MCF 10A (cell line): ENCODE results near the gene PDE3A. TPM values are rescaled to one million over a fixed set of nuclear protein-coding genes. Genes with fewer than 3 reads are reported as not detected.

ENCODE experiments used
- BruUV-seq: library from RNA; stranded (reverse); fragments of 400-500 nt; replicated peaks from 2 replicates; lab custom pipeline; 2021; lab: Mats Ljungman, UMichigan
- CTCF ChIA-PET: fragments of 300-600 bp; sonication (Branson Sonifier 250); formaldehyde crosslinking; extraction: SDS; loops from one replicate; lab custom pipeline; 2021; ENCODE audit warnings: antibody characterized with exemption, inconsistent platforms; lab: Yijun Ruan, JAX
- POLR2A ChIA-PET: fragments of 300-600, 350-650 bp; sonication (Branson Sonifier 250); formaldehyde crosslinking; extraction: SDS; loops from one replicate; lab custom pipeline; 2020; ENCODE audit warnings: antibody characterized with exemption, inconsistent platforms; lab: Yijun Ruan, JAX
- DNase-seq: peaks from one replicate; pipeline ENCODE4 v3.0.0-alpha.2; 2018; ENCODE audit not compliant: unreplicated experiment
- H3K27ac Mint-ChIP-seq: one replicate; pipeline ENCODE4 v1.8.0; 2022; ENCODE audit warnings: mild to moderate bottlenecking, low read depth, mixed read lengths; ENCODE audit not compliant: unreplicated experiment
- H3K27me3 Mint-ChIP-seq: one replicate; pipeline ENCODE4 v1.8.0; 2022; ENCODE audit warnings: mixed read lengths; ENCODE audit not compliant: insufficient read depth, unreplicated experiment
- H3K36me3 Mint-ChIP-seq: one replicate; pipeline ENCODE4 v1.8.0; 2022; ENCODE audit warnings: mild to moderate bottlenecking, moderate library complexity, mixed read lengths; ENCODE audit not compliant: insufficient read depth, unreplicated experiment
- H3K4me1 Mint-ChIP-seq: one replicate; pipeline ENCODE4 v1.8.0; 2022; ENCODE audit warnings: mixed read lengths; ENCODE audit not compliant: insufficient read depth, unreplicated experiment
- H3K4me3 Mint-ChIP-seq: one replicate; pipeline ENCODE4 v1.8.0; 2022; ENCODE audit warnings: mild to moderate bottlenecking, moderate library complexity, mixed read lengths; ENCODE audit not compliant: unreplicated experiment
- H3K9me3 Mint-ChIP-seq: one replicate; pipeline ENCODE4 v1.8.0; 2022; ENCODE audit warnings: mixed read lengths; ENCODE audit not compliant: unreplicated experiment
- CTCF ChIP-seq: fragments of 200-600 bp; IDR thresholded peaks from one replicate; pipeline ENCODE4 v1.8.0; 2022; ENCODE audit warnings: antibody characterized with exemption, mild to moderate bottlenecking; ENCODE audit not compliant: unreplicated experiment
- intact Hi-C: fragments of 100-400 bp; cut with micrococcal nuclease; formaldehyde crosslinking; loops from 2 replicates; pipeline ENCODE4 v1.14.1; 2022
- total RNA-seq: library from RNA; stranded (reverse); gene quantifications from 2 replicates; pipeline ENCODE4 v1.2.3, GENCODE V29; 2022

Gene PDE3A
- total RNA-seq, 1 experiment from 2014 or later = not detected

GRCh38 chr12:20657496-20657895, 289.2 kb downstream of the PDE3A start:
- Mint-ChIP-seq H3K27me3 (peaks cover 12% of the 10 kb centered on the region), H3K9me3 (peaks cover 19% of the 10 kb centered on the region), H3K36me3 (no peaks in the 10 kb centered on the region), H3K4me1 (no peaks in the 10 kb centered on the region), H3K27ac (no peak overlapping the region), H3K4me3 (no peak overlapping the region)
- BruUV-seq = no TSS peak
- no peak for TF ChIP-seq CTCF
- intact Hi-C loops = no loop called here
- DNase-seq = no peak
- POLR2A ChIA-PET = no interaction called here
- CTCF ChIA-PET = no interaction called here

GRCh38 chr12:20681334-20681733, 313.0 kb downstream of the PDE3A start:
- Mint-ChIP-seq H3K9me3 (no peaks in the 10 kb centered on the region), H3K4me1 (no peaks in the 10 kb centered on the region), H3K27me3 (no peaks in the 10 kb centered on the region), H3K36me3 (no peaks in the 10 kb centered on the region), H3K27ac (no peak overlapping the region), H3K4me3 (no peak overlapping the region)
- no TSS peak for BruUV-seq
- no peak for TF ChIP-seq CTCF
- ChIA-PET CTCF (interaction anchor here (0.9 kb wide), 1 partner anchor 40 kb away, joined by 3 read pairs; no protein-coding TSS in a partner anchor), POLR2A (no interaction called here)
- intact Hi-C loops = no loop called here
- no peak for DNase-seq

DNA sequence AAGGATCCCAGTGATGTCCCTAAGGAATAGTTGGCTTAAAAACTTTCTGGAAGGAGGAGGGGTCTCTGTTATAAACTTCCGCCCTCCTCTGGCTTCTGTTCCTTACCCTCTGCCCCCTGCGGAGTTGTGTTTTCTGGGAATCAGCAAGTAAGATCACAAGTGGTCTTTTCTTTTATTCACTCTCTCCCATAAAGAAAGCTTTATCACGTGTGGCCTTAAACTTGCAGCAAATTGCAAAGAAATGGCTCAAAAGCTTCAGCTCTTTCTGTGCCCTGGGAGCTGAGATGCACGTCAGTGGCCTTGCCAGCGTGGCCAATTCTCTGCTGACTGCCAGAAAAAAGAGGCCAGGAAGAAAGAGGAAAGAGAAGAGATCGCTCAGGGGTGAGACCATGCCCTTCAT, 326.9 kb downstream of the PDE3A start, which contains the start of gene SLCO1C1:
Gene SLCO1C1, plus strand, starts transcription at position 101 of the 400 bp plus-strand sequence. CDS start 4,245 bp downstream, outside the sequence.
- no peak for DNase-seq
- no peak for TF ChIP-seq CTCF
- Mint-ChIP-seq H3K36me3 (no peaks in the 10 kb centered on the region), H3K4me3 (no peak within 1 kb of the TSS), H3K9me3 (no peaks in the 10 kb centered on the region), H3K4me1 (no peaks in the 10 kb centered on the region), H3K27me3 (peaks cover 61% of the 10 kb centered on the region), H3K27ac (no peak within 1 kb of the TSS)
- ChIA-PET POLR2A (no interaction called here), CTCF (no interaction called here)
- no TSS peak for BruUV-seq
- intact Hi-C loops = no loop called here

GRCh38 chr12:20696181-20696905, 328.0 kb downstream of the PDE3A start:
- peaks cover 68% of the 10 kb centered on the region for H3K27me3 Mint-ChIP-seq
- CTCF ChIA-PET = no interaction called here
- no peak for DNase-seq
- no peak overlapping the region for H3K4me3 Mint-ChIP-seq
- TF ChIP-seq CTCF = no peak
- BruUV-seq = no TSS peak
- POLR2A ChIA-PET = no interaction called here
- intact Hi-C loops = no loop called here
- no peaks in the 10 kb centered on the region for H3K9me3 Mint-ChIP-seq
- no peaks in the 10 kb centered on the region for H3K36me3 Mint-ChIP-seq
- H3K27ac Mint-ChIP-seq = no peak overlapping the region
- no peaks in the 10 kb centered on the region for H3K4me1 Mint-ChIP-seq
